WERI-Rb-1 (cell line): Measurements from ENCODE around the gene NT5C3A.

Experiments used
- DNase-seq: peaks from one replicate; pipeline ENCODE4 v3.0.0-alpha.2; 2020
- H3K27ac ChIP-seq: fragments of 250-450 bp; sonication (Bioruptor Pico); 2 replicates; pipeline ENCODE4 v1.5.1; 2020; ENCODE audit warnings: mild to moderate bottlenecking, moderate library complexity
- H3K27me3 ChIP-seq: fragments of 250-450 bp; sonication (Bioruptor Pico); 2 replicates; pipeline ENCODE4 v1.5.1; 2021; ENCODE audit warnings: mild to moderate bottlenecking, low read depth, moderate library complexity; ENCODE audit not compliant: insufficient read depth, severe bottlenecking
- H3K36me3 ChIP-seq: fragments of 250-450 bp; sonication (Bioruptor Pico); 2 replicates; pipeline ENCODE4 v1.5.1; 2020; ENCODE audit warnings: mild to moderate bottlenecking, moderate library complexity
- H3K4me3 ChIP-seq: 2 replicates; pipeline ENCODE4 v1.5.1; 2011; ENCODE audit warnings: low read depth, mild to moderate bottlenecking, control low read depth, low read length
- H3K9me3 ChIP-seq: fragments of 250-450 bp; sonication (Bioruptor Pico); 2 replicates; pipeline ENCODE4 v1.5.1; 2021; ENCODE audit warnings: mild to moderate bottlenecking, moderate library complexity; ENCODE audit not compliant: severe bottlenecking
- TF ChIP-seq, protein P1 (sequence below): IDR thresholded peaks from 2 replicates; pipeline ENCODE4 v1.5.1; 2011; ENCODE audit warnings: low read depth, mild to moderate bottlenecking, control low read depth, inconsistent platforms, low read length

Gene NT5C3A

GRCh38 chr7:33062782-33063443 is 337 bp upstream of the NT5C3A start:
- Histone ChIP-seq H3K36me3 (peaks cover 17% of the 10 kb centered on the region), H3K9me3 (peaks cover 6% of the 10 kb centered on the region), H3K27me3 (no peaks in the 10 kb centered on the region), H3K4me3 (peak overlapping the region; percentile 70), H3K27ac (peak overlapping the region; percentile 95)
- TF ChIP-seq, protein P1, sequence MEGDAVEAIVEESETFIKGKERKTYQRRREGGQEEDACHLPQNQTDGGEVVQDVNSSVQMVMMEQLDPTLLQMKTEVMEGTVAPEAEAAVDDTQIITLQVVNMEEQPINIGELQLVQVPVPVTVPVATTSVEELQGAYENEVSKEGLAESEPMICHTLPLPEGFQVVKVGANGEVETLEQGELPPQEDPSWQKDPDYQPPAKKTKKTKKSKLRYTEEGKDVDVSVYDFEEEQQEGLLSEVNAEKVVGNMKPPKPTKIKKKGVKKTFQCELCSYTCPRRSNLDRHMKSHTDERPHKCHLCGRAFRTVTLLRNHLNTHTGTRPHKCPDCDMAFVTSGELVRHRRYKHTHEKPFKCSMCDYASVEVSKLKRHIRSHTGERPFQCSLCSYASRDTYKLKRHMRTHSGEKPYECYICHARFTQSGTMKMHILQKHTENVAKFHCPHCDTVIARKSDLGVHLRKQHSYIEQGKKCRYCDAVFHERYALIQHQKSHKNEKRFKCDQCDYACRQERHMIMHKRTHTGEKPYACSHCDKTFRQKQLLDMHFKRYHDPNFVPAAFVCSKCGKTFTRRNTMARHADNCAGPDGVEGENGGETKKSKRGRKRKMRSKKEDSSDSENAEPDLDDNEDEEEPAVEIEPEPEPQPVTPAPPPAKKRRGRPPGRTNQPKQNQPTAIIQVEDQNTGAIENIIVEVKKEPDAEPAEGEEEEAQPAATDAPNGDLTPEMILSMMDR = no peak
- peak; percentile 95 for DNase-seq

GRCh38 chr7:33061282-33061937 is 1.2 kb downstream of the NT5C3A start:
- Histone ChIP-seq H3K4me3 (peak overlapping the region; percentile 70), H3K27me3 (no peaks in the 10 kb centered on the region), H3K9me3 (peaks cover 8% of the 10 kb centered on the region), H3K27ac (peak overlapping the region; percentile 95), H3K36me3 (peaks cover 20% of the 10 kb centered on the region)
- no peak for DNase-seq
- TF ChIP-seq, protein P1 = no peak

GRCh38 chr7:33059635-33060034 is 2.9 kb downstream of the NT5C3A start:
- Histone ChIP-seq H3K9me3 (peaks cover 2% of the 10 kb centered on the region), H3K27ac (no peak overlapping the region), H3K36me3 (peaks cover 20% of the 10 kb centered on the region), H3K4me3 (no peak overlapping the region), H3K27me3 (no peaks in the 10 kb centered on the region)
- no peak for DNase-seq
- TF ChIP-seq, protein P1 = no peak

- Histone ChIP-seq H3K27me3 (no peaks in the 10 kb centered on the region), H3K9me3 (peaks cover 2% of the 10 kb centered on the region), H3K4me3 (no peak overlapping the region), H3K36me3 (peaks cover 12% of the 10 kb centered on the region), H3K27ac (no peak overlapping the region)
- TF ChIP-seq, protein P1 = no peak
- DNase-seq = no peak
These were observed 7.4 kb downstream of the NT5C3A start for GRCh38 chr7:33055158-33055557.

DNA sequence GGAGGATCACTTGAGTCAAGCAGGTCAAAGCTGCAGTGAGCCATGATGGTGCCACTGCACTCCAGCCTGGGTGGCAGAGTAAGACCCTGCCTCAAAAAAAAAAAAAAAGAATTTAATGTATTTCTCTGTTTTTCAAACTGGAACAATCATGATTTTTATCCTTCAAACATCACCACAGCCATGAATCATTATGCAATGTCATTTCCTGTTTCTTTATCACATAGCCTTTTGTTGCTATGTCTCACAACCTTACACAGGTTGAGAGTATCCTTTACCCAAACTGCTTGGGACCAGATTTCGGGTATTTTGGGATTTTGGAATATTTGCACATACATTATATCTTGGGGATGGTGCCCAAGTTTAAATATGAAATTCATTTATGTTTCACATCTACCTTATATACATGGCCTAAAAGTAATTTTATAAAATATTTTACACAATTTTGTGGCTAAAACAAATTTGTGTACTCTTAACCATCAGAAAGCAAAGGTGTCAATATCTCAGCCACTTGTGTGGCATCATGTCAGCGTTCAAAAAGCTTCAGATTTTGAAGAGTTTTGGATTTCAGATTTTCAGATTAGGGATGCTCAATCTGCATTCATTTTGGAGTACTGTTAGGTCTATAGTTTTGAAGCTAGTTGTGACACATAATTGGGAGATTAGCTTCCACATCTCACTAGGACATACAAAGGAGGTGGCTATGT is 8.2 kb downstream of the NT5C3A start:
- TF ChIP-seq, protein P1 = no peak
- DNase-seq = no peak
- H3K27ac ChIP-seq = no peak overlapping the region
- no peak overlapping the region for H3K4me3 ChIP-seq
- no peaks in the 10 kb centered on the region for H3K27me3 ChIP-seq
- peaks cover 6% of the 10 kb centered on the region for H3K36me3 ChIP-seq
- H3K9me3 ChIP-seq = peaks cover 2% of the 10 kb centered on the region
